CD4-positive, alpha-beta T cell treated with Interleukin-4 for 4 hours (primary cell): ENCODE measurements around the gene PPP1R10.

Experiments
- DNase-seq: peaks from one replicate; pipeline ENCODE4 v3.0.0-alpha.2; 2020

The PPP1R10 gene

GRCh38 chr6:30555816-30556065 lies 61.3 kb downstream of the PPP1R10 start:
- DNase-seq, result no peak

GRCh38 chr6:30554962-30555815 lies 61.9 kb downstream of the PPP1R10 start:
- no peak for DNase-seq

DNA sequence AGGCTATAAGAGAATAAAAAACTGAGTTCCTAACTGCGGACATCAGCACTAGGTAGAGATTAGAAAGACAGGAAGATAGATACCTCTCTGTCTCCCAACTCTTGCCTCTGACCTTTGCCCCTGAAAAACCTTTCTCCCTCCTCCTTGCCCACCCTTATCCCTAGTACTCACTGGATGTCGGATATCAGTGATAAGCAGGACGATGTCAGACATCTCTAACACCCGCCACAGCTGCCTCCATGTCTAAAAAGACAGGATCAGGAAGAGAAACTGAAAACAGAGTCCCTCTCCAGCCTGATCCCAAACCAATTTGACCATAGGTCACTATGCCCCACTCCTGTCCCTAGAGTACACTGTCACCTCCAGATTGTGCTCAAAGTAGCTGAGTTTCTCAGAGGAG lies 62.6 kb downstream of the PPP1R10 start:
- DNase-seq, result no peak
